ENCODE data around the gene ZNF598. TPM values are rescaled to one million over a fixed set of nuclear protein-coding genes. Genes with fewer than 3 reads are reported as not detected.

Gene ZNF598
- total RNA-seq, 2 experiments from 2014 or later, result 75.1 to 75.9 TPM

- CTCF ChIA-PET, result no interaction called here
- ATAC-seq (no peak), DNase-seq (no peak)
- H3K4me1 Mint-ChIP-seq (ENCODE audit: low read depth), result peaks cover 8% of the 10 kb centered on the region
- H3K4me3 Mint-ChIP-seq, result no peak overlapping the region
- H3K36me3 Mint-ChIP-seq (ENCODE audit: low read depth), result no peaks in the 10 kb centered on the region
- POLR2A ChIA-PET, result no interaction called here
- no peaks in the 10 kb centered on the region for H3K9me3 Mint-ChIP-seq (ENCODE audit: insufficient read depth)
- no peak overlapping the region for H3K27ac Mint-ChIP-seq
- H3K27me3 Mint-ChIP-seq (ENCODE audit: low read depth), result peaks cover 14% of the 10 kb centered on the region
Observed at GRCh38 chr16:2031081-2031577, 21.5 kb upstream of the ZNF598 start.

GRCh38 chr16:2030036-2030435, 20.4 kb upstream of the ZNF598 start:
- Mint-ChIP-seq H3K4me3 (no peak overlapping the region), H3K27me3 (ENCODE audit: low read depth) (peaks cover 22% of the 10 kb centered on the region), H3K9me3 (ENCODE audit: insufficient read depth) (no peaks in the 10 kb centered on the region), H3K36me3 (ENCODE audit: low read depth) (no peaks in the 10 kb centered on the region), H3K4me1 (ENCODE audit: low read depth) (peaks cover 12% of the 10 kb centered on the region), H3K27ac (no peak overlapping the region)
- POLR2A ChIA-PET, result no interaction called here
- CTCF ChIA-PET, result interaction anchor here (0.8 kb wide), 1 partner anchor 110 kb away, joined by 4 read pairs; no protein-coding TSS in a partner anchor
- DNase-seq (no peak), ATAC-seq (no peak)

- Mint-ChIP-seq H3K36me3 (ENCODE audit: low read depth) (no peaks in the 10 kb centered on the region), H3K27ac (no peak overlapping the region), H3K4me3 (no peak overlapping the region), H3K9me3 (ENCODE audit: insufficient read depth) (no peaks in the 10 kb centered on the region), H3K27me3 (ENCODE audit: low read depth) (peaks cover 22% of the 10 kb centered on the region), H3K4me1 (ENCODE audit: low read depth) (peaks cover 13% of the 10 kb centered on the region)
- CTCF ChIA-PET, result no interaction called here
- no peak for ATAC-seq
- POLR2A ChIA-PET, result no interaction called here
- no peak for DNase-seq
Observed at GRCh38 chr16:2029350-2029749, 19.7 kb upstream of the ZNF598 start.

- POLR2A ChIA-PET, result interaction anchor here (0.9 kb wide), 1 partner anchor 125 kb away, joined by 3 read pairs; no protein-coding TSS in a partner anchor
- no peak overlapping the region for H3K4me3 Mint-ChIP-seq
Observed at GRCh38 chr16:2028620-2029220, 19.1 kb upstream of the ZNF598 start.

GRCh38 chr16:2028146-2028545, 18.5 kb upstream of the ZNF598 start:
- ChIA-PET CTCF (interaction anchor here (0.9 to 2.1 kb wide), 3 partner anchors 12 to 125 kb away, joined by 3 to 9 read pairs (median 3); no protein-coding TSS in a partner anchor), POLR2A (interaction anchor here (0.9 kb wide), 2 partner anchors 19 to 125 kb away, joined by 3 read pairs; no protein-coding TSS in a partner anchor)
- no peak for ATAC-seq
- DNase-seq, result no peak
- Mint-ChIP-seq H3K27ac (no peak overlapping the region), H3K4me1 (ENCODE audit: low read depth) (peaks cover 22% of the 10 kb centered on the region), H3K27me3 (ENCODE audit: low read depth) (peaks cover 22% of the 10 kb centered on the region), H3K36me3 (ENCODE audit: low read depth) (no peaks in the 10 kb centered on the region), H3K4me3 (no peak overlapping the region), H3K9me3 (ENCODE audit: insufficient read depth) (no peaks in the 10 kb centered on the region)

More at GRCh38 chr16:2028620-2029220, 19.1 kb upstream of the ZNF598 start:
- DNase-seq, result no peak
- CTCF ChIA-PET, result interaction anchor here (1.4 to 2.1 kb wide), 2 partner anchors 112 to 124 kb away, joined by 3 to 9 read pairs; no protein-coding TSS in a partner anchor
- Mint-ChIP-seq H3K27ac (no peak overlapping the region), H3K27me3 (ENCODE audit: low read depth) (peaks cover 22% of the 10 kb centered on the region), H3K4me1 (ENCODE audit: low read depth) (peaks cover 18% of the 10 kb centered on the region), H3K36me3 (ENCODE audit: low read depth) (no peaks in the 10 kb centered on the region), H3K9me3 (ENCODE audit: insufficient read depth) (no peaks in the 10 kb centered on the region)
- ATAC-seq, result no peak

- Mint-ChIP-seq H3K4me3 (peak overlapping the region; percentile 58), H3K4me1 (ENCODE audit: low read depth) (peaks cover 28% of the 10 kb centered on the region), H3K27ac (no peak overlapping the region), H3K27me3 (ENCODE audit: low read depth) (peaks cover 25% of the 10 kb centered on the region), H3K36me3 (ENCODE audit: low read depth) (no peaks in the 10 kb centered on the region), H3K9me3 (ENCODE audit: insufficient read depth) (no peaks in the 10 kb centered on the region)
- ATAC-seq, result peak; percentile 21
- no peak for DNase-seq
- ChIA-PET POLR2A (interaction anchor here (0.9 kb wide), 1 partner anchor 18 kb away, joined by 3 read pairs; no protein-coding TSS in a partner anchor), CTCF (interaction anchor here (0.9 to 2.1 kb wide), 3 partner anchors 11 to 126 kb away, joined by 3 to 9 read pairs (median 3); no protein-coding TSS in a partner anchor)
Observed at GRCh38 chr16:2027024-2028010, 17.7 kb upstream of the ZNF598 start.

- Mint-ChIP-seq H3K27me3 (ENCODE audit: low read depth) (peaks cover 28% of the 10 kb centered on the region), H3K27ac (no peak within 1 kb of the TSS), H3K36me3 (ENCODE audit: low read depth) (no peaks in the 10 kb centered on the region), H3K4me3 (peak within 1 kb of the TSS; percentile 58), H3K9me3 (ENCODE audit: insufficient read depth) (no peaks in the 10 kb centered on the region), H3K4me1 (ENCODE audit: low read depth) (peaks cover 27% of the 10 kb centered on the region)
- ATAC-seq (peak; percentile 31), DNase-seq (no peak)
- ChIA-PET POLR2A (no interaction called here), CTCF (interaction anchor here (2.1 kb wide), 1 partner anchor 114 kb away, joined by 9 read pairs; no protein-coding TSS in a partner anchor)
Observed at GRCh38 chr16:2026461-2027023, 16.9 kb upstream of the ZNF598 start, which contains the start of gene NHERF2. Gene NHERF2 (plus strand): TSS chr16:2026902. CDS start chr16:2027006, 104 bp downstream.

GRCh38 chr16:2025878-2026460, 16.3 kb upstream of the ZNF598 start:
- Mint-ChIP-seq H3K36me3 (ENCODE audit: low read depth) (no peaks in the 10 kb centered on the region), H3K4me3 (peak overlapping the region; percentile 31), H3K27me3 (ENCODE audit: low read depth) (peaks cover 29% of the 10 kb centered on the region), H3K27ac (no peak overlapping the region), H3K4me1 (ENCODE audit: low read depth) (peaks cover 27% of the 10 kb centered on the region), H3K9me3 (ENCODE audit: insufficient read depth) (no peaks in the 10 kb centered on the region)
- DNase-seq, result no peak
- POLR2A ChIA-PET, result no interaction called here
- ATAC-seq, result no peak
- CTCF ChIA-PET, result interaction anchor here (1.1 kb wide), 1 partner anchor 12 kb away, joined by 4 read pairs; no protein-coding TSS in a partner anchor

GRCh38 chr16:2025251-2025650, 15.6 kb upstream of the ZNF598 start:
- H3K27ac Mint-ChIP-seq, result peak overlapping the region; percentile 60
- POLR2A ChIA-PET, result interaction anchor here (1.3 to 1.5 kb wide), 2 partner anchors 115 to 130 kb away, joined by 4 to 6 read pairs; partner anchors contain the start of gene TRAF7
- DNase-seq (no peak), ATAC-seq (no peak)
- H3K27me3 Mint-ChIP-seq (ENCODE audit: low read depth), result peaks cover 34% of the 10 kb centered on the region
- H3K4me3 Mint-ChIP-seq, result peak overlapping the region; percentile 31
- H3K4me1 Mint-ChIP-seq (ENCODE audit: low read depth), result peaks cover 27% of the 10 kb centered on the region
- CTCF ChIA-PET, result interaction anchor here (1.1 to 4.2 kb wide), 4 partner anchors 11 to 130 kb away, joined by 4 to 73 read pairs (median 4); partner anchors contain the start of gene TRAF7
- no peaks in the 10 kb centered on the region for H3K9me3 Mint-ChIP-seq (ENCODE audit: insufficient read depth)
- H3K36me3 Mint-ChIP-seq (ENCODE audit: low read depth), result no peaks in the 10 kb centered on the region

GRCh38 chr16:2024032-2024420, 14.4 kb upstream of the ZNF598 start:
- DNase-seq (no peak), ATAC-seq (no peak)
- Mint-ChIP-seq H3K36me3 (ENCODE audit: low read depth) (no peaks in the 10 kb centered on the region), H3K4me1 (ENCODE audit: low read depth) (peaks cover 27% of the 10 kb centered on the region), H3K4me3 (no peak overlapping the region), H3K27ac (peak overlapping the region; percentile 58), H3K9me3 (ENCODE audit: insufficient read depth) (no peaks in the 10 kb centered on the region), H3K27me3 (ENCODE audit: low read depth) (peaks cover 38% of the 10 kb centered on the region)
- CTCF ChIA-PET, result interaction anchor here (1.6 to 4.2 kb wide), 4 partner anchors 20 to 132 kb away, joined by 4 to 73 read pairs (median 6); partner anchors contain the start of genes PKD1 and TRAF7
- POLR2A ChIA-PET, result interaction anchor here (1.3 to 1.5 kb wide), 2 partner anchors 117 to 131 kb away, joined by 4 to 6 read pairs; partner anchors contain the start of gene TRAF7

Data from activated CD8-positive, alpha-beta T cell treated with anti-CD3 and anti-CD28 coated beads, Interleukin-2, amount 10 ng/mL, durations not matched to agents 7 days and 5 days (primary cell).